Breast epithelium (tissue), 4 donors: ENCODE results near the gene ZNF99. TPM values are rescaled to one million over a fixed set of nuclear protein-coding genes. Genes with fewer than 3 reads are reported as not detected.
"Not testable (repeated sequence)": the region's sequence is repeated elsewhere in the genome, so short reads cannot be mapped to it uniquely, and the experiment has no call there.

Experiments used
- DNase-seq, 2 donors: peaks; one replicate each; pipeline ENCODE4 v3.0.0-alpha.2; 2019; ENCODE audit warnings: low spot score in 2 of 2
- H3K27ac ChIP-seq, 2 donors: fragments of 200-600 bp; sonication (generic) in 1 of 2; one replicate each; pipeline ENCODE4 v1.5.1; 2016 to 2019; ENCODE audit warnings: mild to moderate bottlenecking in 1 of 2
- H3K27me3 ChIP-seq, 2 donors: fragments of 200-600 bp; sonication (generic) in 1 of 2; one replicate each; pipeline versions ENCODE4 v1.5.1 to v1.6.0; 2017 to 2019; ENCODE audit warnings: control low read depth in 1 of 2, mild to moderate bottlenecking in 1 of 2
- H3K36me3 ChIP-seq: fragments of 200-600 bp; one replicate; pipeline ENCODE4 v1.5.1; 2019
- H3K4me1 ChIP-seq, 2 donors: fragments of 200-600 bp; sonication (generic); one replicate each; pipeline ENCODE4 v1.5.1; 2016 to 2019; ENCODE audit warnings: control low read depth in 1 of 2
- H3K4me3 ChIP-seq, 3 donors: fragments of 200-600 bp; sonication (generic); 1 replicate in 2 of 3; 2 replicates in 1 of 3; pipeline ENCODE4 v1.5.1; 2016 to 2019; ENCODE audit warnings: mild to moderate bottlenecking in 3 of 3, moderate library complexity in 2 of 3
- H3K9me3 ChIP-seq, 2 donors: fragments of 200-600 bp; sonication (generic) in 1 of 2; one replicate each; pipeline ENCODE4 v1.5.1; 2016 to 2019; ENCODE audit warnings: control low read depth in 1 of 2
- CTCF ChIP-seq, 3 donors: fragments of 450-650 bp; IDR thresholded peaks; one replicate each; pipeline ENCODE4 v1.5.1; 2016 to 2017; ENCODE audit warnings: antibody characterized with exemption in 3 of 3, mild to moderate bottlenecking in 3 of 3, moderate library complexity in 3 of 3
- POLR2A ChIP-seq: fragments of 450-650 bp; IDR thresholded peaks from one replicate; pipeline ENCODE4 v1.6.1; 2016; ENCODE audit warnings: antibody characterized with exemption, mild to moderate bottlenecking, moderate library complexity
- POLR2AphosphoS5 ChIP-seq, 3 donors: sonication (generic); formaldehyde crosslinking; IDR thresholded peaks; one replicate each; pipeline ENCODE4 v1.6.1; 2017; ENCODE audit warnings: antibody characterized with exemption in 3 of 3
- intact Hi-C: fragments of 100-400 bp; cut with DNase I; formaldehyde crosslinking; loops from one replicate; pipeline ENCODE4 v1.15.1; 2023; ENCODE audit warnings: low total_unique reads
- total RNA-seq, 3 donors: library from RNA; depleted of rRNA; stranded (reverse); fragments of >200 nt; gene quantifications; one replicate each; pipeline ENCODE4 v1.1.0, GENCODE V29; 2016

The ZNF99 gene
- total RNA-seq, 3 donors from 2014 or later, result 0.16 to 1.6 (median 0.33) TPM

GRCh38 chr19:22807061-22807835, 23.3 kb upstream of the ZNF99 start:
- Histone ChIP-seq H3K27ac (no peak overlapping the region), H3K9me3 (peaks cover 9 to 11% of the 10 kb centered on the region in 2 donors), H3K4me1 (no peaks in the 10 kb centered on the region), H3K4me3 (peak overlapping the region in 2 of 3 donors; percentile 2 to 30), H3K27me3 (peaks cover 0 to 24% of the 10 kb centered on the region in 2 donors), H3K36me3 (no peaks in the 10 kb centered on the region)
- TF ChIP-seq POLR2AphosphoS5 (IDR thresholded peaks at IDR 0.05), result no peak
- no peak for TF ChIP-seq CTCF (IDR thresholded peaks at IDR 0.05)
- no peak for TF ChIP-seq POLR2A
- intact Hi-C loops, result no loop called here
- no peak for DNase-seq

- Histone ChIP-seq H3K36me3 (no peaks in the 10 kb centered on the region), H3K4me1 (no peaks in the 10 kb centered on the region), H3K9me3 (peaks cover 17% of the 10 kb centered on the region in 2 donors), H3K27me3 (peaks cover 0 to 24% of the 10 kb centered on the region in 2 donors), H3K4me3 (no peak overlapping the region), H3K27ac (no peak overlapping the region)
- TF ChIP-seq POLR2A (no peak), CTCF (IDR thresholded peaks at IDR 0.05) (no peak), POLR2AphosphoS5 (IDR thresholded peaks at IDR 0.05) (no peak)
- no peak for DNase-seq
- intact Hi-C loops, result no loop called here
Measured at GRCh38 chr19:22806418-22806817, 22.5 kb upstream of the ZNF99 start.

- no peak for TF ChIP-seq POLR2AphosphoS5 (IDR thresholded peaks at IDR 0.05)
- no peak for TF ChIP-seq CTCF (IDR thresholded peaks at IDR 0.05)
- TF ChIP-seq POLR2A, result no peak
- Histone ChIP-seq H3K4me1 (no peaks in the 10 kb centered on the region), H3K4me3 (no peak overlapping the region), H3K9me3 (peaks cover 8 to 23% of the 10 kb centered on the region in 2 donors), H3K27ac (no peak overlapping the region), H3K27me3 (no peaks in the 10 kb centered on the region), H3K36me3 (no peaks in the 10 kb centered on the region)
- intact Hi-C loops, result no loop called here
- DNase-seq, result no peak
Measured at GRCh38 chr19:22797040-22797439, 13.1 kb upstream of the ZNF99 start.

- DNase-seq, H3K36me3 ChIP-seq, H3K27ac ChIP-seq, intact Hi-C loops, H3K9me3 ChIP-seq, H3K4me3 ChIP-seq, H3K4me1 ChIP-seq, H3K27me3 ChIP-seq: not testable (repeated sequence)
Measured at GRCh38 chr19:22792863-22793262, 8.9 kb upstream of the ZNF99 start.

- TF ChIP-seq CTCF (IDR thresholded peaks at IDR 0.05), result no peak
- no peak for TF ChIP-seq POLR2A
- no peak for TF ChIP-seq POLR2AphosphoS5 (IDR thresholded peaks at IDR 0.05)
- Histone ChIP-seq H3K9me3 (peaks cover 5 to 71% of the 10 kb centered on the region in 2 donors), H3K27me3 (no peaks in the 10 kb centered on the region), H3K27ac (no peak overlapping the region), H3K4me1 (no peaks in the 10 kb centered on the region), H3K4me3 (no peak overlapping the region), H3K36me3 (no peaks in the 10 kb centered on the region)
- intact Hi-C loops, result loop anchor here (5.0 kb wide), 1 partner anchor 441 kb away; no protein-coding TSS in a partner anchor
- no peak for DNase-seq
Measured at GRCh38 chr19:22735911-22736645, 47.9 kb downstream of the ZNF99 start.
